A549 treated with AZD2906 at 1 μM for 4 hours (cell line): ENCODE measurements around the gene CHST8. TPM values are rescaled to one million over a fixed set of nuclear protein-coding genes. Genes with fewer than 3 reads are reported as not detected.

Source experiments
- total RNA-seq: library from RNA; stranded (reverse); fragments of 200-300 nt; extraction: Qiagen RNA extraction; gene quantifications from 5 replicates; pipeline ENCODE4 v1.2.3, GENCODE V29; 2022

The CHST8 gene
- total RNA-seq = 0.05 to 0.37 TPM (median 0.14 TPM) in 5 replicates

DNA sequence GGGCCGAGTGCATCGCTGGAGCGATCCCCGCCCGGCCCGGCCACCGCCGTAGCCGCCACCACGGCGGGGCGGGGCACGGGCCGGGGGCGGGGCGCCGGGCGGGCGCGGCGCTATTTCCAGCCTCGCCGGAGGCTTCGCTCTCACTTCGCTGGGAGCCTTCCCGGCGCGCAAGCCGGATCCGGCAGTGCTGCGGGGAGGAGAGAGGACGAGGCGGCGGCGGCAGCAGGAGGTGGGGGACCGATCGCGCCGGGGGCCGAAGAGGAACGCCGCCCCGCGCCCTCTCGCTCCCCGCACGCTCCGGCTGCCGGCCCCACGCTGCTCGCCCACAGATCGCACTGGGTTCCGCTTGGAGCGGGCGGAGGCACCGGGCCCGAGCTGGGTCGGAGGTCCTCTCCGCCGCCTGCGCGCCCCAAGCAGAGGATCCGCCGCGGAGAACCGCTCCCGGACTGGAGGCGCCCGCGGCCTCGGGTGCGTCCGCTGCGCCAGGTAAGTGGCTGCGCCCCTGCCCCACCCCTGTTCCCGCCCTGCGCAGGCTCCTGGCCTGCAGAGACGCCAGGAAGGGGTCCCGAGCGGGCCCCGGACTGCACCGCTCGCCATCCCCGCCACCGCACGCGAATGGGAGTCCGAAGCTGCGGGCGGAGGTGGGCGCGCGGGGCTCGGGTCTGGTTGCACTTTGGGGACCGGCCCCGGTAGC is at the start of gene CHST8:
CHST8 (plus strand) TSS at position 143 of the 694 bp plus-strand sequence. CDS start 67,309 bp downstream, outside the sequence.

DNA sequence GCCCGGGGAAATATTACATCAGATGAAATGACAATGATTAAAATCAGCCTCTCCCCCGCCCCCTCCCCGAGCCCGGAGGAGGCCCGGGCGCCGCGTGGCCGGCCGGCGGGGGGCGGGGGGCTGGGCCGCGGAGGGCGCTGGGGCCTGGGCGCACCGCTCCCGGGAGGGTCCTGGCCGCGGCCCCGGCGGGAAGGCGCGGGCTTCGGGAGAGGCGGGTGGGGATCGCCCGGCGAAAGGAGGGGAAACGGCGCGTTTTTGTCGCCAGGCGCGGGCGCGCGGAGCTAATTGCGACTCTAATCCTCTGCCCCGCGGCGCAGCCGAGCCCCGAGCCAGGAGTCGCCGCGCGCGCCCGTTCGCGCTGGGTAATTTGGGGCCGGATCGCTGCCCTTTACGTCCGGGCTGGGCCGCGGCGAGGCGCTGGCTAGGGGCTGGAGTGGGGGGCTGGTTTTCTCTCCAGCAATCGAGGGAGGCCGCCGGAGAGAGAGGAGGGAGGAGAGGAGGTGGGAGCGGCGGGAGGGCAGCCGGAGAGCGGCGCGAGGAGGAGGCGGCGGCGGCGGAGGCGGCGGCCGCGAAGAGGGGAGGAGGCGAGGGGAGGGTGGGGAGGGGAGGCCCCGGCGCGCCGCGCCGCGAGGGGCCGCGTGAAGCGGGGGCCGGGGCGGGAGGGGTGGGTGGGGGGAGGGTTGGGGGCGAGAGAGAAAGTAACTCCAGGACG is 174.6 kb downstream of the CHST8 start, which contains the start of gene KCTD15:
KCTD15 (plus strand) TSS at position 707 of the 712 bp plus-strand sequence. CDS start 3,585 bp downstream, outside the sequence.

Other genes with a start within 250 kb of the CHST8 start
- 37.8 to 41.6 TPM (median 40.1 TPM) in 5 replicates for gene CEBPG, start 248.2 kb upstream of the CHST8 start, total RNA-seq
- 114 to 128 TPM (median 123 TPM) in 5 replicates for gene PEPD, start 100.2 kb upstream of the CHST8 start, total RNA-seq
- gene KCTD15, start 174.9 kb downstream of the CHST8 start, total RNA-seq = 39.8 to 57.2 TPM (median 54.5 TPM) in 5 replicates